Activated T-cell treated with anti-CD3 and anti-CD28 coated beads, Interleukin-2, amount 50 U/mL, for 48 hours (primary cell): Measurements from ENCODE around the gene TMEM126A.
"Not testable (repeated sequence)": the region's sequence is repeated elsewhere in the genome, so short reads cannot be mapped to it uniquely, and the experiment has no call there.

Experiments
- DNase-seq, 2 experiments: peaks; one replicate each; pipeline ENCODE4 v3.0.0-alpha.2; 2020

The TMEM126A gene

DNA sequence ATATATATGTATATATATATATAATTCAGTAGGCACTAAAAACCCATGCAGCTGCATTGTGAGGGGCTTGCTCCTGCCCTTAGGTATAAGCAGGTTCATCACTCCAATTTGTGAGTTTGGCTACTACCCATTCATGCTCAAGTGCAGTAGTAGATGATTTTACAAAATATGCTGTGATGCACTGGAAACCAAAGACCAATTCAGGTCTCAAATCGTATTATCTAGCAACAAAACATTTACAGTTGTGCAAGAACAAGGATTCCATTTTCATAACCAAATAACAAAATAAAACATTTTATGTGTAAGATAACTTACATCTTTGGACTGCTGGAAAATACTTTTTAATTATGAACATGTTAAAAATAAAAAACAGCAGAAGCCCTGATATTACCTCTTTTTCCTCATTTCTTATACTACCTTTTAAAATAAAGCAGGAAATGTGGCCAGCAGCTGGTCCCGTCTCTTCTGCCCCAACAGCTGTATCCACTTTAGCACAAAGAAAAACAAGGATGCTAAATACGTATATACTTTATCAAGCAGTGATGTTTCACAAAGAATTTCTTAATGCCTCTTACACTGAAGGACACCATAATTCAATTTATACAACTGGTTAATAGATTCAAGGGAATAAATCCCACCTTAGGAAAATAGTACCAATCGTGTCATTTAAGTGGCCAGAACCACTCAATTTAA, 14.4 kb downstream of the TMEM126A start:
- no peak for DNase-seq

DNA sequence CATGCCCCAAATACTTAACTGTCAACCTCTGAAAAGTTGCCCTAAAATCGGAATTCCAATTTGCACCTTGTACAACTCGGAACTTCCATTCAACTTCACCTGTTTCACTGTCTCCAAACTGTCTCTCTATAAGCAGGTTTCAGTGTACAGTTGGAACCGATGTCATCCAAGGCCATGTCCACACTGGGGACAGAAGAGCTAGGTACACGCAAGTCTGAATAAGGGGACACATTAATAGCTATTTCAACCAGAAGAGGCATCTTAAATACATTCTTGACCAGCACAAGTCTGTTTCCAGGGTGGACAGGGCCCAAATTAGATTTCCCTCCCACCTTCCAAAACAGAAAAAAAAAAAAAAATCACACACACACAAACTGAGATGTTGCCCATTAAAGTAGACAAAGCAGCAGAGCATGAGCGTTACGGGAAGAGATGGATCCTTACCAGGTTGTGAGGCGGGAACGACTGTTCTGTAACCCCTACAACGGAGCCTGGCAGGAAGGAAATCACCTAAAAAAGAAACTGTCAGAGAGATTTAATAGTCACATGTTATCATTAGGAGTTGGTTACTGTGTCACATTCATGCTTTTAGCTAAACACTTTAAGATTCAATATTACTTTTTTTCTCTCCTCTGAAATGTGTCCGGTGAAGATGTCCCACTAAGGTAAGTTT, 15.4 kb downstream of the TMEM126A start:
- DNase-seq = no peak

DNA sequence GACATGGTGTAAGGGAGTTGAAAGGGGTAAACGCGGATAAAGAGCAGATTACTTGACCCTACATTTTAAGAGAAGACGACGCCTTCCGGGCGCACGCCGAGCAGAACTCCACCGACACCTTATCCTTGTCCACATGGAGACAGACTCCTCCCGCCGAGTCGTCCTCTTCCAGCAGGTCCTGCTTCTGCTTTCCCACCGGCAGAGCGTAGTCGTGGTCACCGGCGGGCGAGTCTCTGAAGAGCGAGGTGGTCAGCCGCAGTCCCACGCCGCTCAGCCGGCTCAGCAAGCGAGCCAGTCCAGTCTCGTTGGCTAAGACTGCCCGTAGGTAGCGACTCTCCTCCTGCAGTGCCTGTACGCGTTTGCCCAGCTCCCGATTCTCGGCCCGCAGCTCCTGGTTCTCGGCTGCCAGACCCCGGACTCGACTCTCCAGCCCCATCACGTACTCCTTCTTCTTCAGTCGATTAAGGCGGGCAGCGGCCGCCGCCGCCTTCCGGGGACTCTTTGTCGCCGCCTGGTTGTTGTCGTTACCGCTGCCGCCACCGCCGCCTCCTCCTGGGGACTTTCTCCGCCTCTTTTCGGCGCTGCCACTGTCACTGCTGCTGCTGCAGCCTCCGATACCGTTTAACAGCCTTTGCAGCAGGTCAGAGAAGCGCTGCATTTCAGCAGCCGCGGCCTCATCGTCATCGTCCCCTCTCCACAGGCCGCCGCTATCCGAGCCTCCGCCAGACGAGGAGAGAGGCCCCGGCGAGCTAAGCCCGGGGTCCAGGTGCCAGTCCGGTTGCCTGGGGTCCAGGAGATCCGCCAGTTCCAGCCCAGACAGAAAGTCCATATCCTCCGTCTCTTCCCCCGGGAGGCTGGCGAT, 16.2 kb downstream of the TMEM126A start:
- DNase-seq = peak; percentile 88 to 91

DNA sequence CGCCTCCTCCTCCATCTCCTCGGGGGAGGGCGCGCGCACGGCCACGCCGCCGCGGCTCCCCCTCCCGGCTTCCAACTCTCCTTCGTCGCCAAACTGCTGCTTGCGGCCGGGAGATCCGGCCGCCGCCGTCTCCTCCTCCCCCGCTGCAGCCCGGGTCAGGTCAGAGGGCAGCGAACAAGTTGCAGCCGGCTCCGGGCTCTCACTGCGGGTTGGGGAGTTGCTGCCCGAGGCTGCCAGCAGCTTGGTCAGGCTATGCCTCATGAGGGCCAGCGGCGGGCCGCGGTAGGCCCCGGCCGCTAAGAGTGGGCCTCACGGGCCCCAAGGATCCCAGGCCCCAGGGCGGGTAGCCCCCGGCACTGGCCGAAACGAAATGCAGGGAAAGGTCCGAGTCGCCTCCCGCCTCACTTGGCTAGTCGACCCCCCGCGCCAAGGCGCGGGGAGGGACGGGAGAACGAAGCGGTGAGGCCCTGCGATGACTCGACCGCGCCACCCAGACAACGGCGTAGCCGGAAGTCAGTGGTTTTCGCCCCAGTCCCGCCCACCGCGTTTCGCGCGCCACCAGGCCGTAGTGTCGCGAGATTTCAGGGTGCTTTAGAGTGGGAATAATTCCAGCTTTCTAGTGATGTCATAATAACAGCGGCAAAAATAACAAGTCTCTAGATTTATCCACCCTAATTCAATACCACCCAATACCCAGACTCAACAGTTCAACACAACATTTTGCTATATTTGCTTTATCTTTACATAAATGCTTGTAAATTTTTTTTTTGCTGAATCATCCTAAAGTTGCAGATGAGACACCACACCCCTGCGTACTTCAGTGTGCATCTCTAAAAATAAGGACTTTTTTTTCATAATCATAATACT, 17.1 kb downstream of the TMEM126A start, which contains the start of gene CREBZF:
Gene CREBZF, minus strand, starts transcription at position 515 of the 867 bp plus-strand sequence. Its CDS starts 254 bp downstream, at position 261.
- peak; percentile 98 to 99 for DNase-seq

DNA sequence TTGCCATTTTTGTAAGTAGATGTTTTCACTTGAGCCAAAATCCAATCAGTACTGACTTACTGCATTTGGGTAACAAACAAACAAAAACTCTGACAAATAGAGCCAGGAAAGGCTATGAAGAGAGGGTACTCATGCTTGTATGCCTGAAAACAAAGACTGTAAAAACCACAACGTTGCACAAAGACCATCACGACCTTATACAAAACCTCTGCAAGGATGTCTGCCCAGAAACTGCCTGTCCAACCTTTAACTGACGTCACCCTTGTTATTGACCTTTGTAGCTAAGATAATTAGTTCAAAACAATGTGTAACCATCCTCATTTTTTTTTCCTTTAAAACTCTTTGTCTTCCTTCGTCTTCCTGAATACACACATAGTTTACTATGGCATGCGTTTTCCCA, 18.0 kb downstream of the TMEM126A start:
- DNase-seq = no peak

DNA sequence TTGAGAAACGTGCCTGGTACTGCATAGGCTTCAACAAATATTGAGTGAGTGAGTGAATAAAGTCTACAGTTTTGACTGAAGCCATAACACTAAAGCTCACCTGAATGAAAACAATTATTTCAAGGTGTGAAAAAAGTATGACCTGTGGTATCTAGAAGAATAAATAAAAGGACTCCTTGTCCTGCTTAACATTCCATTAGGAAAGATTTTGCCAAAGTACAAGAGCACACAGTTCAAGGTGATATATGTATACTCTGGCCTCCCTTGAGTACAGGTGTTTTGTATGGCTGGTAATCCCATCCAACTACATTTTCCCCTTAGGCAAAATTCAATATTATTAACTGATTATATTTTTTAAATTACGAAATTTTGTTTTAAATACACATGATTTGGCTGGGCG, 18.9 kb downstream of the TMEM126A start:
- DNase-seq = no peak

DNA sequence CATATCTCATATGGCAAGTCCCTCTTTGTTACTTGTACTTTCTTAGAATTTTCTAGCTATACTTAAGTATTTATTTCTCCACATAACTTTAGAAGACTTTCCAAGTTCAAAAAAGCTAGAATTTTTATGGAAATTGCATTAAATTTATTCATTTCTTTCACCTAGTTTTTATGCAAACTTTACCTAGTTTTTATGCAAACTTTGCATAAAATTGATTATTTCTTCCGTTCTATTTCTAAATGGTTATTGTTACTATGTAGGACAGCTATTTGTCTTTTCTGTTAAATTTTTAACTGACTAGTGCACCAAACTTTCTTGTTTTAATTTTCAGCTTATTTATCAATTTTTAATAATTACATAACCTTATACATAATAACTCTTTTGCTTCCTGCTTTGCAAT, 20.4 kb downstream of the TMEM126A start:
- DNase-seq = no peak

DNA sequence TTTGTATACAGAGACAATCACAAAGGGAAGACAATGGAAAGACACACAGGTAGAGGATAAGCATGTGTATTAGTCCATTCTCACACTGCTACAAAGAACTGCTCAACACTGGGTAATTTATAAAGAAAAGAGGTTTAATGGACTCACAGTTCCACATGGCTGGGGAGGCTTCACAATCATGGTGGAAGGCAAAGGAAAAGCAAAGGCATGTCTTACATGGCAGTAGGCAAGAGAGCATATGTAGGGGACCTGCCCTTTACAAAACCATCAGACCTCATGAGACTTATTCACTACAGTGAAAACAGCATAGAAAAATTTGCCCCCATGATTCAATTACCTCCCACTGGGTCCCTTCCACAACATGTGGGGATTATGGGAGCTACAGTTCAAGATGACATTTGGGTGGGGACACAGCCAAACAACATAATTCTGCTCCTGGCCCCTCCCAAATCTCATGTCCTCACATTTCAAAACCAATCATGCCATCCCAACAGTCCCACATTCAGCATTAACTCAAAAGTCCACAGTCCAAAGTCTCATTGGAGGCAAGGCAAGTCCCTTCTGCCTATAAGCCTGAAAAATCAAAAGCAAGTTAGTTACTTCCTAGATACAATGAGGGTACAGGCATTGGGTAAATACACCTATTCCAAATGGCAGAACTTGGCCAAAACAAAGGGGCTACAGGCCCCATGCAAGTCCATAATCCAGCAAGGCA, 23.3 kb downstream of the TMEM126A start:
- DNase-seq = not testable (repeated sequence)

DNA sequence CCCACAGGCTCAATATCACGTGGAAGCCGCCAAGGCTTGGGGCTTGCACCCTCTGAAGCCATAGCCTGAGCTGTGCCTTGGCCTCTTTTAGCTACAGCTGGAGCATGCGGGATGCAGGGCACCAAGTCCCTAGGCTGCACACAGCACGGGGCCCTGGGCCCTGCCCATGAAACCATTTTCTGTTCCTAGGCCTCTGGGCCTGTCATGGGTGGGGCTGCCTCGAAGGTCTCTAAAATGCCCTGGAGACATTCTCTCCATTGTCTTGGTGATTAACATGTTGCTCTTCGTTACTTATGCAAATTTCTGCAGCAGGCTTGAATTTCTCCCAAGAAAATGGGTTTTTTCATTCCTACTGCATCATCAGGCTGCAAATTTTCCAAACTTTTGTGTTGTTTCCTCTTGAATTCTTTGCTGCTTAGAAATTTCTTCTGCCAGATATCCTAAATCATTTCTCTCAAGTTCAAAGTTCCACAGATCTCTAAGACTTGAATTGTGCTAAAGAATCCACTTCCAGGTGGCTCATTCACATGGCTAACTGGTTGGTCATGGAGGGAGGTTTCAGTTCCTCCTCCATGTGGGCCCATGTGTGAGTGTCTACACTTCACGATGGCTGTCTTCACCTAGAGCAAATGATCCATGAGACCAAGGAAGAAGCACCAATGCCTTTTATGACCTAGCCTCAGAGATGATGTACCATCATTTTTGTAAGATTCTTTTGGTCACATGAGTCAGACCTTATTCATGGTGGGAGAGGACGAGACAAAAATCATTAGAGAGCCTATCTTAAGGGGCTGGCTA, 24.5 kb downstream of the TMEM126A start:
- DNase-seq = no peak

DNA sequence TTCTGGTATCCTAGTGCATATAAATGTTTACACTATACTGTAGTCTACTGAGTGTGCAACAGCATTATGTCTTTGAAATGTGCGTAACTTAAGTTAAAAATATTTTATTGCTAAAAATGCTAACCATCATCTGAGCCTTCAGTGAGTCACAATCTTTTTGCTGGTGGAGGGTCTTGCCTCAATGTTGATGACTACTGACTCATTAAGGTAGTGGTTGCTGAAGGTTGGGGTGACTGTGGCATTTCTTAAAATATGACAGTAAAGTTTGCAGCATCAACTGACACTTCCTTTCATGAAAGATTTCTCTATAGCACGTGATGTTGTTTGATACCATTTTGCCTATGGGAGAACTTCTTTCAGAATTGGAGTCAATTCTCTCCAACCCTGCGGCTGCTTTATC, 25.6 kb downstream of the TMEM126A start:
- no peak for DNase-seq

DNA sequence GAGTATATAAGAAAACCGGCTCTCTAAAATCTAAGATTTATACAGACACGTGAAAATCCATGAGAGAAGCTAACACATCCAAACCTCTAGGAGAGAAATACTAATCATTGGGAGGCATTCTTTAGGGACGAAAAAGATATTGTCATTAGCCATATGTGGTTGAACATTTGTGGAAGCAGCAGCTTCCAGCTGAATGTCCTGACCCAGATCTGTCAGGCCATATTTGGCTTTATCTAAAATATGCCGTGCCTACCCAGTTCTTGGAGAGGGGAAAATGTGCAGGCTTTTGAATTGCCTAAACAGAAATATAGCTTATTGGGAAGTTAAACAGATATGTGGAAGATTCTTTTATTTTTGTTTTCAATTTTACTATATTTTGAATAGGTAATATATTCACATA, 31.8 kb downstream of the TMEM126A start:
- no peak for DNase-seq

DNA sequence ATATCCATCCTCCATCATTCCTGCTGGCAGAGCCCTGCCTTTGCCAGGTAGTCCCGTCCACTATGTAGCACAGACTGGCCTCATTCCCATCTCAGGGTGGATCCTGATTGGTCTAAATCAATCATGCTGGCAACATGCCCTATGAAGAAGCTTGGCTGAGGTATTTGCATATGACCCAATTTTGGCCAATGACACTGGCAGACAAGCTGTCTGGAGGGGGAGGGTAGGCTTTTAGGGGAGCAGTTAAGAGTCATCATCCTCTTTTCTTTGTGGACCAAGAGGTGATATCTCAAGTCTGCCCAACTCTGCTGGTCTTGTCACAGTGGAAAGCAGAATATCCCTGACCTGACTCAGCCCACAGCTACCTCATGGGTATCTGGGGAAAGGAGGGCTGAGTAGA, 33.1 kb downstream of the TMEM126A start:
- no peak for DNase-seq

DNA sequence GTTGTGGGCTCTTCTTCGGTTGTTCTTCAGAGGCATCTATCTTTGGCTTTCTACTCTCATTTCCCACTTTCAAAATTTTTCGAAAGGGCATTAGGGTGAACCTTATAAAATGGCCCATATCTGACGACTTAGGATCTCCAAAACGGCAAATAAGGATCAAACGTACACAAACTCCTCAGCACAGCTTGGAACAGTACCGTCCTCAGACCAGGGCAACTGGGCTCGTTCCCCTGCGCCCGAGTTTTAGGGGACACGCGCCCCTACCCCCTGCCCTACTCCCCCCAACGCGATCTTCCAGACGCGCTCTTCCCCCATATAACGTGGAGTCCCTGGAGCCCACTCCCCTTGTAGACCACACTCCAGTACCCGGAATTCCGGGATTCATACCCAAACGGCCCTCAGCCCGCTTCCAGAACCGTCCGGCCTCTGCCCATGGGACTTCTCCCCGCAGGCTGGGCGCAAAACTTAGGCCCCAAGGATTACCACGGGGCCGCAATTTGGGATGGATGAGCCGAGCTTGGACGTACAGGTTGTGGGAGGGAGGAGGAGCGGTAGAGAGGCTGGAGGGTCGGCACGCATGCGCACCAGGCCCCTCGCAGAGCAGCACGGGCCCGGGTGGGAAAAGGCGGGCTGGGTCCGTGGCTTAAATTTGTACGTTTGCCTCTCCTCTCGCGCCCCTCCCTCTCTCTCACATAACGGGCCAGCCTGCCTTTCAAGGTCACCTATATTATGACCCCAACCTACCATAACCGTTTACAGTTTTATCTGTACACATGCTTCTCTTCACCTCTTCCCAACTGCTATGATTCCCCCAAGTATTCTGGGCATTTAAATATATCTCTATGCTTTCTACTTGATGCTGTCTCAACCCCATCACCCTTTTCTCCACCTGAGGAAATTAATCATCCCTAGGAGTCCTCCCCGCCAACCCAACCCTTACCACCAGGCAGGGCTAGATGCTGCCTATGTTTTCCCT, 34.9 kb downstream of the TMEM126A start:
- DNase-seq = peak; percentile 75 to 82

DNA sequence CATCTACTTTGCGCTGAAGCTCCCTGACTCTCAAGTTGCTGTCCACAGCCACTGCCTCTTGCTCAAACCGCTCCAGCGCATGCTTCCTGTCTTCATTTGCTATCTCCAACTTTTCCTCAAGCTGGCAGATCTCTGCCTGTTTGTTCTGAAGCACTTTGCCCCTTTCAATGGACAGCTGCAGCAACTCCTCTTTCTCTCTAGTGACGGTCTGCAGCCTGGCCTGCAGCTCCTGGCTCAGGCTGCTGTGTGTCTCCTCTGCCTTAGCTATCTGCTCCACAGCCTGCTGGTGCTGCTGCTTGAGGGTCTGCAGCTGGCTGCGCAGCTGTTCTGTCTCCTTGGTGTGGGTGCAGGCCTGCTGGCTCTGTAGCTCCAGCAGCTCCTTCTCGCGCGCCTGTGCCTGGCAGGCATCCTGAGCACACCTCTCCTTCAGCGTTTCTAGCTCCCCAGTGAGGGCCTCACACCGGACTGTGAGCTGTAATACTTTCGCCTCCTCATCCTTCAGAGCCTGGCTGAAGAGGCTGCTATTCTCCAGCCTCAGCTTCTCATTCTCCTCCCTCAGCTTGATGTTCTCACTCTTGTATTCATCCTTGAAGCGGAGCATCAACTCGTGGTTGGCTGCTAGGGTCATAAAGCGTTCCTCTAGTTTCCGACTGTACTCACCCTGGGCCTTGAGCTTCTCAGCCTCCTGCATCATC, 37.5 kb downstream of the TMEM126A start:
- no peak for DNase-seq

DNA sequence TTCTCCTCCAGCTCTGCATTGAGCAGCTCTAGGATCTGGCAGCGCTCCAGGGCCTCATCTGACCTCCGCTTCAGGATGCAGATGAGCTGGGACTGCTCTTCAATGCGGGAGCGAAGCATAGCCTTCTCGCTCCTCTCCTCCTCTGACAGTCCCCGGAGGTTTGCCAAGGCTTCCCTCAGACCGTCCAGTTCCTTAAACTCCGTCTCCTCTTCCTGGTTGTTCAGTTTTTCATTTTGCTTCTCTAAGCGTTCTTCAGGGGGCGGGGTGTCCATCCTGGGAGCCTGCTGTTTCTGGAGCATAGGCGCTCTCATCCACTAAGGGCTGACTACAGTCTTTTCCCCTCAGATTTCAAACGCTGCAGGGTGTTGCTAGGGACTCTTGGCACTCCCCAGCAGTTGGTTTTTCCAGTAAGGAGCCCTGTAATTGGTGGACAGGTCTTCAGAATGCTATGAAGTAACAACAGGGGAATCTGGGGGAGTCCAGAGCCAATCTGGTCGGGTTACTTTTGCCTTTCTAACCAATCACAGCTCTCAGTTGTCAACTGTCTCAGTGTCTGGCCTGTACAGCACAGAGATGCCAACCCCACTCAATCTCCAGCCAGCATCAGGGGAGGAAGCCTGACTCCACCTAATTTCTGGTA, 38.2 kb downstream of the TMEM126A start, which contains the start of gene CCDC89:
Gene CCDC89, minus strand, starts transcription at position 376 of the 640 bp plus-strand sequence. Its CDS starts 65 bp downstream, at position 311.
- DNase-seq = no peak

DNA sequence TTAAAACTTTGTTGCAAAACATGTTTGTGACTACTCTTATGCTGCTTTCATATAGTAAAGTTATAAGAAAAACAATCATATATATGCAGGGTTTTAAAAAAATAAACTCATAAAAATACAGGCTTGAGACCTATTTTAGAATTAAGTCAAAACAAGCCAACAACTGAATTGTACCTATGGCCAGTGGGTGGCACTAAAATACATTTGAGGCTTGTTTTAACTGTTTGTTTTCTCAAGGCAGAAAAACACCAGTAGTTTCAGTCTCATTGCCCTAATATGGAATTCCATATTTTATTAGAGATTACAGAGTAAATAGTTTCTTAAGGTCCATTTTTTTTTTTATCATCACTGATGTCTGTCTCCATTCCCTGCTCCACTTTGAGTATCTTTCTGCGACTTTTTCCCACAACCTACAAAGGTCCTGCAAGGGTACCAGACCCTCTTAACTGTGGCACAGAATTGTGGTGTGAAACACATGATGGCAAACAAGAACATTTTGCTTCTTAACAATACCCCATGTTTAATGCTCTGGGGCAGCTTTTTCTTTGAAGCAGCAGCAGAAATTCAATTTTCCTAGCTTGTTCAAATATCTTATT, 46.7 kb downstream of the TMEM126A start:
- no peak for DNase-seq

DNA sequence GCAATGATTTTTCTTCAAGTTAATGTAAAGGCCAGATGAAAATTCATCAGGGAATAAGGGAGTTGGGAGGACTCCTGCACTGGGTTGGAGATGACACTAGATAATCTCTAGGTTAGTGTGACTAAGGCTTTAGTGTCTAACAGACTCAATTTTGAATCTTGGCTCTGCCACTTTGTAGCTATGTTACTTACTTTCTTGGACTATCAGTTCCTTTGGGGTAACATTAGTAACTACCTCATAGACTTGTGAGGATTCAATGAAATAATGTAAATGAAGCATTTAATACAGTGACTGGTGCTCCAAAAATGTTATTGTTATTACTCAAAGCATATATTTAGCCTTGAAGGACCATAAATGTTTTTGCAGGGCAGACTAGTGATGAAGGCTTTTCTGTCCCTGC, 47.8 kb downstream of the TMEM126A start:
- DNase-seq = no peak

DNA sequence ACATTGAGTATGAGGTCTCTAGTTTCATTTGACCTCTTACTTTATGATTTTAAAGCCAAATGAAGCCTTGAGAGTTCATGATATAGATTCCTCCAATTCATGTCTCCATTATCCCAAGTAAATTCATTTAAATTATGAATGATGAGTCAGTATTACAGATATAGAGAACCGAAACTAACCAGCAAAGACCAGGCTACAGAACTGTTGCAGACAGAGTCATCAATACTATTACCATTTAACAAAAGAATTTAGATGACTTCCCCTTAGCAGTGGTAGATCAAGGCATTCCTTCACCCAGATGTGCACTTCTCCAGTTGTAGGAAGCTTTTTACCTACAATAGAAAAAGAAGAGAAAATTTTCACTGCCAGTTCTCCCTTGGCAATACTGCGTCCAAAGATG, 50.0 kb downstream of the TMEM126A start:
- no peak for DNase-seq
